Chondrocyte (in vitro differentiated cells): ENCODE data around the gene CHAT. TPM values are rescaled to one million over a fixed set of nuclear protein-coding genes. Genes with fewer than 3 reads are reported as not detected.
A peak's percentile ranks its signal among the peaks of the same experiment; 100 is the strongest.

Source experiments
- DNase-seq: peaks from one replicate; pipeline ENCODE4 v3.0.0; 2021; ENCODE audit warnings: mixed read lengths, low spot score
- H3K27ac Mint-ChIP-seq: one replicate; pipeline ENCODE4 v1.8.0; 2021; ENCODE audit warnings: mild to moderate bottlenecking, moderate library complexity, mixed read lengths; ENCODE audit not compliant: unreplicated experiment
- H3K27me3 Mint-ChIP-seq: 2 replicates; pipeline ENCODE4 v1.8.0; 2021; ENCODE audit warnings: low read depth, mixed read lengths
- H3K36me3 Mint-ChIP-seq: 2 replicates; pipeline ENCODE4 v1.8.0; 2021; ENCODE audit warnings: low read depth, mixed read lengths
- H3K4me1 Mint-ChIP-seq: 2 replicates; pipeline ENCODE4 v1.8.0; 2021; ENCODE audit warnings: low read depth, mild to moderate bottlenecking, mixed read lengths
- H3K4me3 Mint-ChIP-seq: one replicate; pipeline ENCODE4 v1.8.0; 2021; ENCODE audit warnings: mild to moderate bottlenecking, moderate library complexity, mixed read lengths; ENCODE audit not compliant: unreplicated experiment
- H3K9me3 Mint-ChIP-seq: 2 replicates; pipeline ENCODE4 v1.8.0; 2021; ENCODE audit warnings: low read depth, mixed read lengths
- total RNA-seq: library from RNA; stranded (reverse); gene quantifications from 3 replicates; pipeline ENCODE4 v1.2.1, GENCODE V29; 2021
- TF ChIP-seq, protein P1 (sequence below): fragments of 200-600 bp; sonication (generic); IDR thresholded peaks from 2 replicates; pipeline ENCODE4 v1.5.0; 2021; ENCODE audit warnings: antibody characterized with exemption, mild to moderate bottlenecking, moderate library complexity

Gene CHAT
- total RNA-seq, 1 donor from 2014 or later = not detected

GRCh38 chr10:49651039-49651835, 37.4 kb downstream of the CHAT start:
- Mint-ChIP-seq H3K27ac (no peak overlapping the region), H3K4me3 (no peak overlapping the region), H3K9me3 (no peaks in the 10 kb centered on the region), H3K4me1 (no peaks in the 10 kb centered on the region), H3K36me3 (no peaks in the 10 kb centered on the region), H3K27me3 (peaks cover 35% of the 10 kb centered on the region)
- peak; percentile 71 for DNase-seq
- TF ChIP-seq, protein P1, sequence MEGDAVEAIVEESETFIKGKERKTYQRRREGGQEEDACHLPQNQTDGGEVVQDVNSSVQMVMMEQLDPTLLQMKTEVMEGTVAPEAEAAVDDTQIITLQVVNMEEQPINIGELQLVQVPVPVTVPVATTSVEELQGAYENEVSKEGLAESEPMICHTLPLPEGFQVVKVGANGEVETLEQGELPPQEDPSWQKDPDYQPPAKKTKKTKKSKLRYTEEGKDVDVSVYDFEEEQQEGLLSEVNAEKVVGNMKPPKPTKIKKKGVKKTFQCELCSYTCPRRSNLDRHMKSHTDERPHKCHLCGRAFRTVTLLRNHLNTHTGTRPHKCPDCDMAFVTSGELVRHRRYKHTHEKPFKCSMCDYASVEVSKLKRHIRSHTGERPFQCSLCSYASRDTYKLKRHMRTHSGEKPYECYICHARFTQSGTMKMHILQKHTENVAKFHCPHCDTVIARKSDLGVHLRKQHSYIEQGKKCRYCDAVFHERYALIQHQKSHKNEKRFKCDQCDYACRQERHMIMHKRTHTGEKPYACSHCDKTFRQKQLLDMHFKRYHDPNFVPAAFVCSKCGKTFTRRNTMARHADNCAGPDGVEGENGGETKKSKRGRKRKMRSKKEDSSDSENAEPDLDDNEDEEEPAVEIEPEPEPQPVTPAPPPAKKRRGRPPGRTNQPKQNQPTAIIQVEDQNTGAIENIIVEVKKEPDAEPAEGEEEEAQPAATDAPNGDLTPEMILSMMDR = no peak

DNA sequence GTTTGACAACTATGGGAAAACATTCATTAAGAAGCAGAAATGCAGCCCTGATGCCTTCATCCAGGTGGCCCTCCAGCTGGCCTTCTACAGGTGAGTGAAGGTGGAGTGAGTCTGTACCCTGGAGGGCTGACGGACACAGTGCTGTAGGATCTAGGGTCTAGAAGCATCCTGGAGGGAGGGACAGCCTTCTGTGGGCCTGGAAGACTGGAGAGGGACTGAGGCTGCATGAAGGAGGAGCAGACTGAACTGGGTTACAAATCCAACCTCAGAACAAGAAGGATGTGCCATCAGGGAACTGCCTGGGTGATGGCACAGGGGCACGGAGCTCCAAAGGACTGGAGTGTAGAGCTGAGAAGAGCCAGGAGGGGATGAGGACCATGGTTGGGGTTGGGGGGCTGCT, 38.1 kb downstream of the CHAT start:
- no peaks in the 10 kb centered on the region for H3K9me3 Mint-ChIP-seq
- no peak overlapping the region for H3K4me3 Mint-ChIP-seq
- TF ChIP-seq, protein P1 = no peak
- no peaks in the 10 kb centered on the region for H3K4me1 Mint-ChIP-seq
- peaks cover 35% of the 10 kb centered on the region for H3K27me3 Mint-ChIP-seq
- no peak for DNase-seq
- no peaks in the 10 kb centered on the region for H3K36me3 Mint-ChIP-seq
- no peak overlapping the region for H3K27ac Mint-ChIP-seq

DNA sequence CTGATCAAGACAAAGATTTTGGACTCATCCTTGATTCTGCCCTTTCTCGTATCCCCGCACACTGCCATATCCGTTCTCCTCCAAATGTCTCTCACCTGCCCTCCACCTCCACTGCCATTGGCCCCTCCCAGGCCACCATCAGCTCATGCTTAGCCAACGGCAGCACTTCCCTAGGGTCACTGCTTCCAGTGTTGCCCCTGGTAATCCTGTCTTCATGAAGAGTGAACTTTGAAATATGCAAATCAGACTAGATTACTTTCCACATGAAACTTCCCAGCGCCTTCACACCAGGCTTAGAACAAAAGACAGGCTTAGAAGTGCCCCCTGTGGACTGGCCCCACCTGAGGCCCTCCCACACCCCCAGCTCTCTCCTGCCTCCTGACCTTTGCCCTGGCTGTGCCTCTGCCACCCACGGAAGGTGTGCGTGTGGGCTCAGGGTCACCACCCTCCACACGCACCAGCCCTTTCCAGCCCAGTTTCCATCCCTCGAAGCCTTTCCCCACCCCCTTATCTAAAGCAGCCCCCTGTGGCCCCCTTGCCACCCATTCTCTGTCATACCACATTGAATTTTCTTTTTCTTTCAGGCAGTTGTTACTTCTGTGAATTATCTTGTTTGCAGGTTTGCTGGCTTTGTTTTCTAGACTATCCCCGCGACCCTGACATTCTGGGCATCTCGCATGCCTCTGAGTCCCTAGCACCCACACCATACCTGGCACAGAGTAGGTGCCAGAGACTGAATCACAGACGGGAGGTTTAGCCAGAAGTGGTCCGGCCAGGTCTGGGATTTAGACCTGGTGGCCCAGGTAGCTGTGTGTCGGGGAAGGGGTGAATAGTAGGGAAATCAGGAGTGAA, 38.8 kb downstream of the CHAT start:
- no peaks in the 10 kb centered on the region for H3K36me3 Mint-ChIP-seq
- no peaks in the 10 kb centered on the region for H3K9me3 Mint-ChIP-seq
- DNase-seq = no peak
- H3K27ac Mint-ChIP-seq = no peak overlapping the region
- no peaks in the 10 kb centered on the region for H3K4me1 Mint-ChIP-seq
- no peak overlapping the region for H3K4me3 Mint-ChIP-seq
- TF ChIP-seq, protein P1 = no peak
- peaks cover 33% of the 10 kb centered on the region for H3K27me3 Mint-ChIP-seq

DNA sequence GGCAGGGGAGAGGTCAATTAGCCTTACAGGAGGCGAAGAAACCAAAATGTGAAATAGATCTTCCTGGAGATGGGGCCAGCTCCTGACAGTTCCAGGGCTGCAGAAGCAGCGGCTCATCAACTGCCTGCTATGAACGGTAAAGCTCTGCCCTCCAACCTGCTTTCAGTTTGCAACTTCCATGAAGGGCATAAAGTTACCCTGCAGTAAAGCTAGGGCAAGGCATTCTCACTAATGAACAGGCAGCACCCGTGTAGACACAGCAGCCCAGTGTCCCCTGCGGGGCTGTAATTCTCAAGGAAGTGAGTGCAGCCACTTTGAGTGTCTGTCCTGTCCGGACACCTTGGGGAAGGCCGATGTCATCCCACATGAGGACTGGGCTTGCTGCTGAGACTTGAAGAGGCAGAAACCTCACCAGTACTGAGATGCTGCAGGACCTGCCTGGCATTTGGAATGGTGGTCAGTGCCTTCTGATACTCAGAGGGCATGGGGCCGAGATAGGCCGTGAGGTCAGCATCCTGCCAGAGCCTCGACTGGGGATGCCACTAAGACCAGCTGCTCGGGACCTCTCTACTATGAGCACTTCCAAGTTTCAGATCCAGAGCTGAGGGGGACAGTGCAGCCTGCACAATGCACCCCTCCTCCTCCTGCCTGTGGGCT, 39.6 kb downstream of the CHAT start:
- H3K27me3 Mint-ChIP-seq = peaks cover 30% of the 10 kb centered on the region

More for the DNA sequence above, 39.6 kb downstream of the CHAT start:
- TF ChIP-seq, protein P1 = no peak
- Mint-ChIP-seq H3K36me3 (no peaks in the 10 kb centered on the region), H3K27ac (no peak overlapping the region), H3K4me3 (no peak overlapping the region), H3K4me1 (no peaks in the 10 kb centered on the region), H3K9me3 (no peaks in the 10 kb centered on the region)
- DNase-seq = peak; percentile 63
